ENCODE measurements around the gene IHH.

IHH gene

GRCh38 chr2:219095406-219095935 is 34.8 kb upstream of the IHH start:
- no peak for DNase-seq (ENCODE audit: low read depth)
- TF ChIP-seq, protein P1, sequence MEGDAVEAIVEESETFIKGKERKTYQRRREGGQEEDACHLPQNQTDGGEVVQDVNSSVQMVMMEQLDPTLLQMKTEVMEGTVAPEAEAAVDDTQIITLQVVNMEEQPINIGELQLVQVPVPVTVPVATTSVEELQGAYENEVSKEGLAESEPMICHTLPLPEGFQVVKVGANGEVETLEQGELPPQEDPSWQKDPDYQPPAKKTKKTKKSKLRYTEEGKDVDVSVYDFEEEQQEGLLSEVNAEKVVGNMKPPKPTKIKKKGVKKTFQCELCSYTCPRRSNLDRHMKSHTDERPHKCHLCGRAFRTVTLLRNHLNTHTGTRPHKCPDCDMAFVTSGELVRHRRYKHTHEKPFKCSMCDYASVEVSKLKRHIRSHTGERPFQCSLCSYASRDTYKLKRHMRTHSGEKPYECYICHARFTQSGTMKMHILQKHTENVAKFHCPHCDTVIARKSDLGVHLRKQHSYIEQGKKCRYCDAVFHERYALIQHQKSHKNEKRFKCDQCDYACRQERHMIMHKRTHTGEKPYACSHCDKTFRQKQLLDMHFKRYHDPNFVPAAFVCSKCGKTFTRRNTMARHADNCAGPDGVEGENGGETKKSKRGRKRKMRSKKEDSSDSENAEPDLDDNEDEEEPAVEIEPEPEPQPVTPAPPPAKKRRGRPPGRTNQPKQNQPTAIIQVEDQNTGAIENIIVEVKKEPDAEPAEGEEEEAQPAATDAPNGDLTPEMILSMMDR (conservative IDR thresholded peaks at IDR 0.05; ENCODE audit: low read depth, low read length): no peak
- H3K4me3 ChIP-seq (ENCODE audit: low read length): no peak overlapping the region

DNA sequence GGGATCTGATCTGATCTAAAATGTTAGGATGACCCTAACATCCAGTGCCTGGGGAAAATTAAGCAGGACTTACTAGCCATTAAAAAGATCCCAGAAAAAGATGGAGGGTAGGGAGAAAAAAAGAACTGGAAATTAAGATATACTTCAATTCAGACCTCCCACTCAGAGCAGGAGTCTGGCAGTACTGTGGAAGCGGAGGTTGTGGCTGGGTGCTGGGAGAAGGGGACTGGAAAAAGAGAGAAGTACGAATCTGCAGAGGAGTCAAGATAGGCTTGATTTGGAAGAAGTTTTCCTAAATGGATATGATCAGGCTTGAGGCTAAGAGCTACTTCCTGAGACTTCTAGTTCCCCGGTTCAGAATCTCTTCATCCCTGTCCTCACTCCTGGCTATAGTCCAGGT is 33.5 kb upstream of the IHH start:
- TF ChIP-seq, protein P1 (conservative IDR thresholded peaks at IDR 0.05; ENCODE audit: low read depth, low read length): no peak
- no peak overlapping the region for H3K4me3 ChIP-seq (ENCODE audit: low read length)
- DNase-seq (ENCODE audit: low read depth): no peak

- no peak for DNase-seq (ENCODE audit: low read depth)
- no peak overlapping the region for H3K4me3 ChIP-seq (ENCODE audit: low read length)
- TF ChIP-seq, protein P1 (conservative IDR thresholded peaks at IDR 0.05; ENCODE audit: low read depth, low read length): no peak
Measured at GRCh38 chr2:219090436-219091299, 29.9 kb upstream of the IHH start.

DNA sequence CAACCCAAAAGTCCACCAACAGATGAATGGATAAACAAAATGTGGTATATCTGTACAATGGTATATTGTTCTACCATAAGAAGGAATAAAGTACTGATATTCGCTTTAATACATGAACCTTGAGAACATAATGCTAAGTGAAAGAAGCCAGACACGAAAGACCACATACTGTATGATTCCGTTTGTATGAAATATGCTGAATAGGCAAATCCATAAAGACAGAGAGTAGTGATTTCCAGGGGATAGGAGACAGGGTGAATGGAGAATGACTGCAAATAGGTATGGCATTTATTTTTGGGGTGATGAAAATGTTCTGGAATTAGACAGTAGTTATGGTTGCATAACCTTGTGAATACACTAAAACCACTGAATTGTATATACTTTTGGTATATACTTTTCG is 28.6 kb upstream of the IHH start:
- no peak overlapping the region for H3K4me3 ChIP-seq (ENCODE audit: low read length)
- DNase-seq (ENCODE audit: low read depth): no peak
- TF ChIP-seq, protein P1 (conservative IDR thresholded peaks at IDR 0.05; ENCODE audit: low read depth, low read length): no peak

- no peak overlapping the region for H3K4me3 ChIP-seq (ENCODE audit: low read length)
- TF ChIP-seq, protein P1 (conservative IDR thresholded peaks at IDR 0.05; ENCODE audit: low read depth, low read length): no peak
- no peak for DNase-seq (ENCODE audit: low read depth)
Measured at GRCh38 chr2:219087848-219088247, 27.1 kb upstream of the IHH start.

- H3K4me3 ChIP-seq (ENCODE audit: low read length): no peak overlapping the region
- TF ChIP-seq, protein P1 (conservative IDR thresholded peaks at IDR 0.05; ENCODE audit: low read depth, low read length): no peak
- DNase-seq (ENCODE audit: low read depth): no peak
Measured at GRCh38 chr2:219087361-219087760, 26.6 kb upstream of the IHH start.

DNA sequence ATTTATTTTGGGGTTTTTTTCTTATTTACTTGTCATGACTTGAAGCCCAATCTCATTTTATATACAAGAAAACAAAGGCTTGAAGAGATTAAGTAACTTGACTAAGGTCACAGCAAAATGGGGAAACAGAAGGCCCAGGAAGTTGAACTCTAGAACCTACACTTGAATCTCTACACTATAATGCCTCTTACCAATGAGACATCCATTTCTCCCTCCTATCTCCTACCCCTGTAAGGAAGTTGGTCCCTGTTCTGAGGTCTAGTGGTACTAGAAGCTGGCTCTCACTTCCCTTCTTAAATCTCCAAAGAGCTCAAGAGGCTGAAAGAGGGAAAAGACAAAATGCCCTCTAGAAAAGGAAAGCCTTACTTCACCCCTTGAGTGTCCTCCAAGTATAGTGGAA is 25.5 kb upstream of the IHH start:
- no peak overlapping the region for H3K4me3 ChIP-seq (ENCODE audit: low read length)
- TF ChIP-seq, protein P1 (conservative IDR thresholded peaks at IDR 0.05; ENCODE audit: low read depth, low read length): no peak
- DNase-seq (ENCODE audit: low read depth): no peak
